HK-2 (cell line): ENCODE measurements around the gene DIS3L2.
"Not testable (repeated sequence)": the region's sequence is repeated elsewhere in the genome, so short reads cannot be mapped to it uniquely, and the experiment has no call there.

ENCODE experiments used
- DNase-seq: peaks from one replicate; pipeline ENCODE4 v3.0.0-alpha.2; 2018; ENCODE audit not compliant: unreplicated experiment

The DIS3L2 gene

DNA sequence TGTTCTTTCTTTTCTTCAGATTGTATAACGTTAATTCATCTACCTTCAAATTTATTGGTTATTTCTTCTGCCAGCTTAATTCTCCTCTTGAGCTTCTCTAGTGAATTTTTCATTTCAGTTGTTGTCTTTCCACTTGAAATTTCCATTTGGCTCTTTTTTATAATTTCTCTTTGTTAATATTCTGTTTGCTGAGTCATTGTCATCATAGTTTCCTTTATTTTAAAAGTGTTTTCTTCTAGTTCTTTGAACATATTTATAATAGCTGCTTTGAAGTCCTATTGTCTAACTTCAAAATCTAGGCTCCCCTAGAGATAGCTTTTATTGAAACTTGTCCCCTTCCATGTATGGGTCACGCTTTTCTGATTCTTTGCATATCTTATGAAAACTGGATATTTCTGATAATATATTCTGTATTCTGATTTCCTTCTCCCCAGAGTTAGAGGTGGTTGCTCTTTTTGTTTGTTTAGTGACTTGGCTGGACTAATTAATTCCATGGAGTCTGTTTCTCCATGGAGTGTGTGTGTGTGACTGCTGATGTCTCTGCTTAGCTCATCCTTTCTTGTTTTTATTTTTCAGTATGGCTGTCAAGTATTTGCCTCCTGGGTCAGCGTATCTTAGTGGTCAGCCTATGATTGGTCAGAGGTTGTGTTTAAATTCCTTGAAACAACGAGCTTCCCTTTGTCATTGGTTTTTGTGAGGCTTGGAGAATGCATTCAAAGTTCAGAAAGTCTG is 47.6 kb downstream of the DIS3L2 start:
- DNase-seq: no peak

DNA sequence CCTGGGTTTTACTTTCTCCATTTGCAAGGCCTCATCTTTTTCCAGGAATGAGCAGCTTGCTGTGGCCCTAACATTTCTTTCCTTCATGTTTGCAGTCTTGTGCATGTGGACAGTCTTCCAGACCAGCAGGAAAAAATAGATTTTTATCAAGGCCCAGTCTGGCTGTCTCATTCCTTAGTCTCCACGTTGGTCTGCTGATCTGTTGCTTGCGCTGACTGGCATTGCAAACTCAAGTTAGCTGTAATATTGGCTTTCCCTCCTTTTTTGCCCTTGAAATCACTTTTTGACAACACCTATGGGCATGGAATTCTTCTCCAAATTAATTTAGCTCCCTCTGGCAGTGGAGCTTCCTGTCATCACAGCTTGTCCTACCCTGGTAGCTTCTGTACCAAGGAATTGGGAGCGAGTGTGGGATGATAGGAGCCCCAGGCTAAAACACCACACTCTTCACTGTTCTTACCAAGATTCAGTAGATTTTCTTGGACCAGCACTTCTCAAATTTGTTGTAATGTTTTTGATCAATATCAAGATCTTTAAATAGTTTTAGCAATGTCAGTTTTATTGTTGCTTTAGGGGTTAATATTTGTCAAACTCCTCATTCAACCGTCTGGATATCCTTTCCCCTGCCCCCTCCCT is 48.2 kb downstream of the DIS3L2 start:
- no peak for DNase-seq

DNA sequence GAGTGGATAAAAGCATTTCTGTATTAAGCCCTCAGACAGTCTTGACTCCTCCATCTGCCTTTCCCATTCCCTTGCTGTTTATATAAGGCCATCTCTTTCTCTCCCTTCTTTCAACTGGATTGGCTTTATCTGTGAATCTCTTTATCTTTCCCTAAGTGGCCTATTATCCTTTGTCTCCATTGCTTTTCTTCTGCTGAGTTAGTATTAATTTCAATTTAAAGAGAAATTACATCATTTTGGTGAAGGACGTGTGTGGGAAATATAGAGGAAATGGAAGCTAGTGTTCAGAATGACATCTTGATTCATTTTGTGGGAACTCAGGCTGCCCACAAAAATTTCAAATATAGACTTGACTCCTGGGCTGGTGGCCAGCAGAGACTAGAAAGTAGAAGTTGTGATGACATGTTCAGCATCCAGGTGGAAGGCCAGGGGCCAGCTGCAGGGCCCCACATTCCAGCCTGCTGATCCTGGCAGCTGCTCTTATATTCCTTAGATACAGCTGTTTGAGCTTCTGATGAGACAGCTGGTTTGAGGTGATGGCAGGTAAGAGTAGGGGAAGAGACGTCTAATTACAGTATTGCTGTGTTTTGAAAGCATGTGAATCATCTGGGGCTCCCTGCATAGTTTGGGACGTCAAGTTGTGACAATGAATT is 52.3 kb downstream of the DIS3L2 start:
- peak; percentile 69 for DNase-seq

DNA sequence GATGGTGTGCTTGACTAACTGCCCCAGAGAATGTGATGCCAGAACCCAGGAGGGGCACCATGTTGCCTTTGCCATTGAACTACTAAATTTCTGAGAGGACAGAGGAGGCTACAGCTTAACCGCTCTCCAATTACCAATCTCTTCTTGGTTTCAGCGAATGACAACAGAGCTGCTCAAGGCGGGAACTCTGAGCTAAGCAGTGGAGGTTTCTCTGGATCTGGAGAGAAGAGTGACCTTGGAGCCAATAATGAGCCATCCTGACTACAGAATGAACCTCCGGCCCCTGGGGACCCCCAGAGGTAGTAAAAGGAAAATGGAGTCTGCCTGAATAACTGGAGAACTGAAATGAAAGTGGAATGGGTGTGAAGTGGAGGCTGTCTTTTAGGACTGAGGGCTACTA is 53.2 kb downstream of the DIS3L2 start:
- DNase-seq: no peak

DNA sequence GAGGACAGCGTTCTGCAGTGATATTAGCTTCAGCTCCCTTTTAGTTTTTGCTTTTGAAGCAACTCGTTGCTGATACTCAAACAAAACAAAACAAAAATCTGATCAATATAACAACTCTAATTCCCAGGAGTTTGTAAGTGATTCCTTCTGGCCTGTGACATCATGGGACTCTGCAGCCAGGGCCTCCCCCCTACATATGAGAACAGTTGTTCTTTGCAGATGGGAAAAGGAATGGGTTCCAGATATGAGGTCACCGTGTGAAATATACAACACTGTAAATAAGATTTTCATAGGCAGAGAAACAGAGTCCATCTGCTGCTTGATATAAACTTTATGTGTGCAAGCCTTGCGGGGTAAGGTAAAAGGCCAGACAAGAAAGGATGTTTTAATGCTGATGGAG is 56.7 kb downstream of the DIS3L2 start:
- DNase-seq: no peak

DNA sequence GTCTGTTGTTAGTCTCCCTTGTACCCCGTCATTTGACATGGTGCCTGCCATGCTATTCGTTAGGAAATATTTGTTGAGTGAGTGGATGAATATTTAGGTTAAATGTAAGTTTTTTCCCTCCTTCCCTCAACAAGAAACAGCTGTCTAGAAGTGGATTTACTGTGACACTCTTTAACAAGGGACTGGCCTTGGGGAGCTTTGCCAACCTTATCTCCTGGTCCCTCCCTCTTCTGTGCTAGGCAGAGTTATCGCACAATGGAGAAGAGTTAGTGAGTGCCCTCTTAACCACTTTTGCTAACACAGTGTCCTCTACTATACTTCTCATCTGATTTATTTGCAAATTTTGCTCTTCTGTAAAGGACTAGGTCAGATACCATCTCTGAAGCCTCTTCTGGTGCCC is 61.2 kb downstream of the DIS3L2 start:
- no peak for DNase-seq

DNA sequence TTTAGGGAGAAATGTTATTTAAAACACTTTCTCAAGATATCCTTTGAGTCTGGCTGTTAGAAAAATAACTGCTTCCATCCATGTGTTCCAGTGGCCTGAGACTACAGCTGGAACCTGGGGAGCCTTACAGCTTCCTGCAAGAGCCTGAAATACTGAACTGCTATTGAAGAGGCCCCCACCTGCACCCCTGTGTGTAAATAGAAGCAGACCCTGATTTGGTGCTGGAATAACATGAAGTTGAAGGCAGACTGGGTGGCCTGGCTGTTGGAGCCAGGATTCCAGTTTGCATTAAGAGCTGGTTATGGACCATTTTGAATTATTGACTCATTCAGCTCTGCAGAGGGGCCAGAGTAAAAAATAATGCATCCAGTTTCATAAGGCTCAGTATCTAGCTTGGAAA is 61.9 kb downstream of the DIS3L2 start:
- DNase-seq: no peak

DNA sequence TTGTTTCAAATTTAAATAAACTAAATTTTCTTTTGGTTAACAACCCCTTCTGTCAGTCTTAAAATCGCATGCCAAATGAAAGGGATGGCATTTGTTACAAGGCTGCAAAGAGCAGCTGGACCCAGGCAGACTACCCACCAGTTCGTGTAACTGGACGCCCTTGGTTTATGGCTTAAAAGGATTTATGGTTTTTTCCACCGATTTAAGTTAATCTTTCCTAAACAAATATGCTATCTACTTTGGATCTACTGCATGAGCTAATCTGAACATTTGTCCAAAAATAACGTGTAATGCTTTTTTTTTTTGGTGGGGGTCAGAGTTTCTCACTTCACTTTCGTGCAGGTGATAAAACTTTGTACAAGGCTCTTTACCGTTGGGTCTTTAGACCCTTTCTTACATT is 62.9 kb downstream of the DIS3L2 start:
- no peak for DNase-seq

DNA sequence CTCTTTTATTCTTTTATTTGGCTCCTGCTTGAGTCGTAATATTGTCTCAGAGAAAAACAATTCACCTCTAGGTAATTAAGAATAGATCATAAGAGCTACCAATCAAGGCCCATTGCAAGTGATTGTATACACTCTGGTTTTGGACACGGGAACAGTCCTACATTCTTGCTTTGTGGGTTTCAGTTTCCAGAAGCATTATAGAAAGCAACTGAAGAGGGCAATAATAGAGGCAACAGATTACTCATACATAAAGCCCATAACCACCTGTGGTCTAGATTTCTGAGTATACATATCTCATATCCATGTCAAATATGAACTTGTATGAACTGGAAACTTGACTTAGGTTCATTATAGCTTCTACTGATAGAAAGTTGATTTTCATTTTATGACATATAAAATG is 65.4 kb downstream of the DIS3L2 start:
- DNase-seq: no peak

DNA sequence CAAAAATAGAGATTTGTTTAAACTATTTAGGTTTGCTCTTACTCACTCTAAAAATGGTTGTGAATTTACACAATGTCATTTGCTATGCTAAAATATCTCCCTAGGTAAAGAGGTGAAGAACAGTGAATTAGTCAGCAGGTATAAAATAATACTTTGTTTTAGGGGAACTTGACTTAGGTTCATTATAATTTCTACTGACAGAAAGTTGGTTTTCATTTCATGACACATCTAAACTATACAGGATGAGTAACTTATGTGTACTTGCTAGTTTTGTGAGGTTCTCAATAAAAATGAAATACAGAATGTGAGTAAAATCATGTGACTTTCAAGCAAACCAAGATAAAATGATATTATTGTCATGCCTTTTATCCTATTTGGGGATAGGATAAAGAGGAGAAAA is 66.0 kb downstream of the DIS3L2 start:
- no peak for DNase-seq

DNA sequence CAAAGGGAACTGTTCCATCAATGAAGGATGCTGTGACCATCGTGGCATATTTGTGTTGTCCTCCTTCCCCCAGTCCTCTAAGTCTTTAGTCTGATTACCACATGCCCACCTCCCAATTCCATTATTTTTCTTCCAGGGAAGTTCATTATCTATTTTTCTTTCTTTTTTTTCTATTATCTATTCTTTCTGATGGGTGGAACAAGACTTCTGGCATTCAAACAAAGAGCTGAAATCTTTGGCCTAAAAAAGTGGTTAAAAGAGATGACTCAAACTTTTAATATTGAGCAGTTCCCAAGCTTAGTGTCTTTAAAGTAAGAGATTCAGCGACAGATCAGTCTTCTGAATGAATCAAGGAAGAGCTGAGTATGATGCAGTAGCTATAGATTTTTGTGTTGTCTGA is 66.6 kb downstream of the DIS3L2 start:
- DNase-seq: no peak

DNA sequence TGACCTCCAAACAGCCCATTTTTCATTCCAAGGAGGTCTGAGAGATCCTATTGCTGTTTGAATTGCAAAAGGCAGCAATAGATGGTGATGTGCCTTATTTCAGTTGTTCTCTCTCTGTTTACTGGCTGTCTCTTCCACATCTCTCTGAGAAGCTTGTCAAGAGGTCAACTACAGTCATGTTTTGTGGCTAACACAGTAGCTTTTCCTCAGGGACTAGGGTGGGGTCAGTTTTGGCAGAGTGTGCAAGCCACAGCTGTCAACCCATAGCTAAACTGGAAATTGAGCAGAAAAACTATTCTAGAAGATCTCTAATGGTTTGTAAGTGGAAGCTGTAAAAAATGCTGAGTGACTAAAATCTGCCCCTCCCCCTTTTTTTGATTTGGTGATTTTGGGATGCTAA is 67.1 kb downstream of the DIS3L2 start:
- DNase-seq: no peak

DNA sequence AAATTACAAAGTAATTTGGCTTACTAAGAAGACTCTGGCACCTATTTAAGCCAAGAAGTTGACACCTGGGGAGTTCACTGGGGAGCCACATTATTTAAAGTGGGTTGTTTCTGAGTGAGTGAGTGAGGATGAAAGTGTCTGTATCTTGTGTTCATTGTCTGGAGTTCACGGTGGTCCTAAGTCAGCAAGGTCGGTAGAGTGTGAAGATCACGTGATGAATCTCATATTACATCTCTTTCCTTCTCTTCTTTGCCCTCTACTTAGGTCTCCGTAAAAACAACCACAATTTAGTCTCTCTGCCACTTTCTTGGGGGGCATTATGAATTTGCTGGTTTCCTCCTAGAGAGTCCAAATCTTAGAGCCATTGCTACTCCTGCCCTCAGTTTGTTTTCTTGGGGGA is 67.8 kb downstream of the DIS3L2 start:
- no peak for DNase-seq

DNA sequence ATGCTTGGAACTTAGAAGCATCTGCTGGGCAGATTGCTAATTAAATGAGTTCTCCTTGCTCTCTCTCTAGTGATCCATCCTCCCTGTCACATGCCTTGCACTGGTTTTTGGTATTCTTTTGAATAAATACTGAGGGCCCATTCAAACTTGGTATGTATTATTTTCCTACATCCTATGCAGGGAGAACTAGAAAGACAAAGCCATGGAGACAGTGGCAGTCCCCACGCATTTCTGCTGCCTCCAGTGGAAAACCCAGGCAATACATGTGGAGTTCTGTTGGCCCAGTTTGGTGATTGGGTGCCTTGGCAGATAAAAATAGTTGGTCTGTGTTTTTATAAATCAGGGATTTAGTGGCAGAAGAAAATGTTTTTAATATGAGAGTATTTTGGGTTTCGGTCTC is 68.7 kb downstream of the DIS3L2 start:
- DNase-seq: no peak

DNA sequence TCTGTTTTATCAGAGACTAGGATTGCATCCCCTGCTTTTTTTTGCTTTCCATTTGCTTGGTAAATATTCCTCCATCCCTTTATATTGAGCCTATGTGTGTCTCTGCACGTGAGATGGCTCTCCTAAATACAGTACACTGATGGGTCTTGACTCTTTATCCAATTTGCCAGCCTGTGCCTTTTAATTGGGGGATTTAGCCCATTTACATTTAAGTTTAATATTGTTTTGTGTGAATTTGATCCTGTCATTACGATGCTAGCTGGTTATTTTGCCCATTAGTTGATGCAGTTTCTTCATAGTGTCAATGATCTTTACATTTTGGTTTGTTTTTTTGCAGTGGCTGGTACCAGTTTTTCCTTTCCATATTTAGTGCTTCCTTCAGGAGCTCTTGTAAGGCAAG is 73.8 kb downstream of the DIS3L2 start:
- not testable (repeated sequence) for DNase-seq

DNA sequence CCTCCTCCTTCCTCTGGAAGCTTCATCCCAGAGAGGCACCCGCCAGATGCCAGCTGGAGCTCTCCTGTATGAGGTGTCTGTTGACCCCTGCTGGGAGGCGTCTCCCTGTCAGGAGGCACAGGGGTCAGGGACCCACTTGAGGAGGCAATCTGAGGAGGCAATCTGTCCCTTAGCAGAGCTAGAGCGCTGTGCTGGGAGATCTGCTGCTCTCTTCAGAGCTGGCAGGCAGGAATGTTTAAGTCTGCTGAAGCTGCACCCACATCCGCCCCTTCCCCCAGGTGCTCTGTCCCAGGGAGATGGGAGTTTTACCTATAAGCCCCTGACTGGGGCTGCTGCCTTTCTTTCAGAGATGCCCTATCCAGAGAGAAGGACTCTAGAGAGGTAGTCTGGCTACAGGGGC is 75.4 kb downstream of the DIS3L2 start:
- DNase-seq: not testable (repeated sequence)

DNA sequence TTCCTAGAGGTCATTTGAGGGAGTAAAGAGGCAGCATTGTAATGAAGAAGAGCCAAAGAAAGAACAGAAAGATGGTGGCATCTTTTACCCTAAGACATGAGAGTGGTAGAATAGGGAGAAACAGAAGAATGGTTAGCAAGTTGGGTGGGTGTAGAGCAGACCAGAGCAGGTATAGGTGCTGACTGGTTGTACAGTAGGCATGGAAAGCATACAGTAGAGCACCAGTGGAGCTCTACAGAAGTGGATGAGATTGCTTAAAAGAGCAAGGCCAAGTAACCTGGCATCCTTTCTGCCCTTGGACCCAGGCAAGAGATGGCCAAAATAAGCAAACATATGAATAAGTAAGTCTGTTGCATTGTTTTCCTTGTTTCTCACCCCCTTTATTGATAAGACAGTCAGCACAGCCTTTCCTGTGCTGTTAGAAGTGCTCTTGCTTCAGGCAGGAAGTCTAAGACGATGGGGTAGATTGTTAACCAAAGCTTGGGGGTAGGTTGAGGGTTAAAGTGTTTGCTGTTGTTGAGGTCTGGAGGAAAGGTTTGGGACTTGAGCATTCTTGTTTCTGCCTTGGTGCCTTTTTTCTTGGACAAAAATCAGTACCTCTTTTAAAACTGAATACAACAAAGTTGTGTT is 76.9 kb downstream of the DIS3L2 start:
- no peak for DNase-seq

DNA sequence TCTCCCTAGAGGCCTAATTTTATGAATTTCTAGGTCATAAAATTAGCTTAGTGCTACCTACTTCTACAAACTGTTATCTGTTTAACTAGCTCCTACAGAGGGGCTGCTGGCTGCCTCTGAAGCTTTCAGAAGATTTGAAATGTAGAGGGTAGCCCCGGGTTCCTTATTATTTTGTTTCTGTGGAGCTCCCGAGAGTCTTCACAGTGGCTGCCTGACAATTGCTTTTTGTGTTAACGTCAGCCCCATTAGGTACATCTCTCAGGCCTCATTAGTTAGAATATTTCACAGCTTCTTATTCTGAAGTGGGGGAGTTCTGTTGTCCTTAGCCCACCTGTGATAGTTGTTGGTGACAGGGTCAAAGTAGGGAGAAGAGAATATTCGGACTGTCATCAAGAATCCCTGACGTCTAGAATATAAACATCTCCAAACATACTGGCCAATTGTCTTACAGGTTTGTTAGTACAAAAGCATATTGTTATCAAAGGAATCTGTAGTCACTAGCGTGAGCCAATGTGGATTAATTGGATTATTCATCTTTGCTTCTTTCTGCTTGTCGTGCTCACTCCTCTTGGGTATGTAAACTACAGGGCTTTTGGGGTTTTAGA is 77.5 kb downstream of the DIS3L2 start:
- DNase-seq: no peak

DNA sequence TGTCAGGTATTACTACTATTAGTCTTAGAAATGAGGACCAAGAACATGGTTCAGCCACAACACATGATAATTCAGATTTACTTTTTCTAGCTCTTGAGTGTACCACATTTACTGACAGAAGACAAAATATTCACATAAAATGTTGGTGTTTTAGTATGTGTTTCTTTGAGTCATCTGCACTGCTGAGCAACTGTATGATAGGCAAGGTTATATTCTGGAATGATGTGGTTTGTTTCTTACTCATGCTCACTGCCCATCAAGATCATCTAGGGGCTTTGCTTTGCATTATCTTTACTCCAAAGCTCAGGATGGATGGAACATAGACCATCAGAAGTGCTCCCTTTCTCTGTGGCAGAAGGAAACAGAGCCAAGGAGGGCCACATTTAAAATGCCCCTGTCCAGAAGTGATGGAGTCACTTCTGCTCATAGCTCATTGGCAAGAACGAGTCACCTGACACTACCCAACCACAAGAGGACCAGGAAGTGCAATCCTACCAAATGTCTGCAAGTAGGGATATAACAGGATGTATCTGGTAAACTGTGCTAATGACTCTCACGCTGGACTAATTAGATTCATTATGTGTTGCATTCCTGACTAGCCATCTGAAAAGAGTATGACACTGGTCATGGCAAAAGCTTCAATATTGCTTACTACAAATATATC is 81.5 kb downstream of the DIS3L2 start:
- DNase-seq: no peak

DNA sequence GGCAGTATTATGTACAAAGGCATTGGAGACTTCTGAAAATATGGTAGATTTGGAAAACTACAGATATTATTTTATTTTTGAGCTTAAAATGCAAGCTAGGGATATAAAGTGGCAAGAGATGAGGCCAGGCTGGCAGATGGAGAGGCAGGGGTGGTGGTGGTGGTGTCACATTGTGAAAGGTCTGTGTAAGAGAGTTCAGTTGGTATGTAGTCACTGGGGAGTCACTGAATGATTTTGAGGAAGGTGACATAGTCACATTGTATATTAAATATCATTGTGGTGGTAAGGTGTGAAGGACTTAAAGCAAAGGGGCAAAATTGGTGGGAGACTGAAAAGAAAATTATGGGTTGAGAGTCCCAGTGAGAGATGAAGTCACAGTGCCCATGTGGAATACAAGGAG is 82.5 kb downstream of the DIS3L2 start:
- DNase-seq: no peak

DNA sequence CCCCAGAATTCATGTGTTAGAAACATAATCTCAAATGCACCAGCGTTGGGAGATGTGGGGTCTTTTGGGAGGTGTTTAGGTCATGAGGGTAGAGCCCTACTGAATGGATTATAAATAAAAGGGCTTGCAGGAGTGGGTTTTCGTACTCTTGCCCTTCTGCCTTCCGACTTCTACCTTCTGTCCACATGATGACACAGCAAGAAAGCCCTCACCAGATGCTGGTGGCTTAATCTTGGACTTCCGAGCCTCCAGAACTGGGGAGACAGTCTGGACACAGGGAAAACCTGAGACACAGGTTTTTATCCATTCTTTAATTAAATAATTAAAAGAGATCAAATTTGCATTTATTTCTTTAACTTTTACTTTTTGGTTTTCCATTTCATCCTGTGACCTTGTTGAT is 87.8 kb downstream of the DIS3L2 start:
- no peak for DNase-seq

DNA sequence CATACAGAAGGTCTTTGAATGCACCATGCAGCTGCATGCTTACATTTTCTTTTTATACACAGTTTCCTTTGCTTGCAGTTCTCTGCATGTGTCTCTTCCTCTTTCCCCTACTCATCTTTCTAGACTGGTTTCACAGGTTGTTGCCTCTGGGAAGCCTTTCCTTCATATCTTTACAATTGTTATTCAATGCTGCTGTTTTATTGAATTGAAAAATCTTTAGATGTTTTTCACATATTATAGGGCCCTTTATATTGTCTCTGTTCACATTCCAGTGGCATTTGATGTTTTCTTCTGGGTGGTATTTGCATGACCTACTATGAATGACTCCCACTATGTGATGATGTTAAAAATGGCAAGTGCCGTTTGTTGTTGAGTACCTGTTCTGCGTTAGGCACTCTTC is 91.1 kb downstream of the DIS3L2 start:
- no peak for DNase-seq
